Breast epithelium (tissue), 3 donors: ENCODE results near the gene ISL1.

Source experiments
- CTCF ChIP-seq, 3 donors: fragments of 450-650 bp; IDR thresholded peaks; one replicate each; pipeline ENCODE4 v1.5.1; 2016 to 2017; ENCODE audit warnings: antibody characterized with exemption in 3 of 3, mild to moderate bottlenecking in 3 of 3, moderate library complexity in 3 of 3
- POLR2A ChIP-seq: fragments of 450-650 bp; IDR thresholded peaks from one replicate; pipeline ENCODE4 v1.6.1; 2016; ENCODE audit warnings: antibody characterized with exemption, mild to moderate bottlenecking, moderate library complexity
- POLR2AphosphoS5 ChIP-seq, 3 donors: sonication (generic); formaldehyde crosslinking; IDR thresholded peaks; one replicate each; pipeline ENCODE4 v1.6.1; 2017; ENCODE audit warnings: antibody characterized with exemption in 3 of 3

DNA sequence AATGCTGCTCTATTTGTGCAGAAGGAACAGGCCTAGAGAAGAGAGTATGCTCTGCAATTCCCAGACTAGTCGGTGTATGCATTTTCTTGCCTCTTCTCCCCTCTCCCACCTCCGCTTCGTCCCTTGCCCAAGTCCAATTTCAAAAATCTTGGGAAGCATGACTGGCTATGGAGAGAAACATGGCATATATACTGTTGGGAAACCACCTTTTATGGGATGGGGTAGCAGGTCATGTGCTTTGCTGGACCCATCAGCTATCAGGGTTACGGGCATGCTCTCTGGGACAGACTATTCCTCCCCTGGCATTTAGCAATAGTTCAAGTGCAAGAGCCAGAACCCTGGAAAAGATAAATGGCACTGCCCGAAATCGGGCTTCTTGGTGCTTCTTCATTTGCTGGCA lies 12.0 kb downstream of the ISL1 start:
- TF ChIP-seq POLR2A (no peak), POLR2AphosphoS5 (IDR thresholded peaks at IDR 0.05) (no peak), CTCF (IDR thresholded peaks at IDR 0.05) (no peak)
